KOPT-K1 (cell line): ENCODE results near the gene APCDD1L.

ENCODE experiments used
- H3K27ac ChIP-seq: fragments of 200-600 bp; sonication (generic); 2 replicates; pipeline ENCODE4 v1.5.1; 2016; ENCODE audit warnings: antibody characterized with exemption, mild to moderate bottlenecking, low read depth, low read length; ENCODE audit not compliant: poor library complexity, severe bottlenecking
- H3K36me3 ChIP-seq: fragments of 200-600 bp; sonication (generic); 2 replicates; pipeline ENCODE4 v1.5.1; 2017; ENCODE audit warnings: antibody characterized with exemption, mild to moderate bottlenecking, low read length, moderate library complexity; ENCODE audit not compliant: insufficient read depth
- H3K9me3 ChIP-seq: fragments of 200-600 bp; sonication (generic); 2 replicates; pipeline ENCODE4 v1.5.1; 2017; ENCODE audit warnings: antibody characterized with exemption, low read length, mild to moderate bottlenecking; ENCODE audit not compliant: insufficient read depth, poor library complexity, severe bottlenecking

APCDD1L gene

GRCh38 chr20:58459058-58459750 is 56.0 kb downstream of the APCDD1L start:
- peaks cover 4% of the 10 kb centered on the region; the same call in 1 of the 2 replicates for H3K36me3 ChIP-seq
- no peak overlapping the region for H3K27ac ChIP-seq
- H3K9me3 ChIP-seq = peaks cover 8% of the 10 kb centered on the region

DNA sequence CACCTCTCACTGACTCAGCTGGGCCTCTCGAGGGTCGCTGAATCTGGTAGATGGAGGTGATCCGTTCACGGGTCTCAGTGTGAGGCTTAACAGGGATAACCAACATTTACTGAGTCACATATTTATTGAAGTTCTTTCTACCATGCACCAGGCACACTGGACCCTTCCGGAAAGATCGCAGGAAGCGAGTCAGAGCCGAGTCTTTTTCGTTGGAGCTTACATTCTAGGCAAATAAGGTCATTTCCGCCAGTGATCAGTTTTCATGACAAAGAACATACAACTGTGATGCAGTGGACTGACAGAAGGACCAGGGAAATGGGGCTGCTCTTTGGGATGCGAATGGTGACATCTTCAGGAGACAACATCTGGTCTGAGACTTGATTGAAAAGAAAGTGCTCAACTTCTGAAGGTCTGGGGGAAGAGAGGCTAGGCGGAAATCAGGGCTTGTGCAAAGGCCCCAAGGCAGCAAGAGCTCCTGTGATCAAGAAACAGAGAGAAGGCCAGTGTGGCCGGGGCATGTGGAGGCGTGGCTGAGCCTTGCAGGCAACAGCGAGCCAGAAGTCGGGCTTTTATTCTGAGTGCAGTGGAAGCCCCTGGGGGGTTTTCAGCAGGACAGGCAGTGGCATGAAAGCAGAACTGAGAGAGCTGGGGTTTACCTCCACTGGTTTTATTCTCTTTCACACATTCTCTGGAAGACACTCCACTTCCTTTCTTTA is 56.7 kb downstream of the APCDD1L start:
- H3K9me3 ChIP-seq = peaks cover 15% of the 10 kb centered on the region
- peaks cover 8% of the 10 kb centered on the region; the same call in 1 of the 2 replicates for H3K36me3 ChIP-seq
- H3K27ac ChIP-seq = no peak overlapping the region

GRCh38 chr20:58457083-58457695 is 58.0 kb downstream of the APCDD1L start:
- H3K27ac ChIP-seq = no peak overlapping the region
- H3K36me3 ChIP-seq = peaks cover 13% of the 10 kb centered on the region; the same call in 1 of the 2 replicates
- peaks cover 23% of the 10 kb centered on the region for H3K9me3 ChIP-seq

DNA sequence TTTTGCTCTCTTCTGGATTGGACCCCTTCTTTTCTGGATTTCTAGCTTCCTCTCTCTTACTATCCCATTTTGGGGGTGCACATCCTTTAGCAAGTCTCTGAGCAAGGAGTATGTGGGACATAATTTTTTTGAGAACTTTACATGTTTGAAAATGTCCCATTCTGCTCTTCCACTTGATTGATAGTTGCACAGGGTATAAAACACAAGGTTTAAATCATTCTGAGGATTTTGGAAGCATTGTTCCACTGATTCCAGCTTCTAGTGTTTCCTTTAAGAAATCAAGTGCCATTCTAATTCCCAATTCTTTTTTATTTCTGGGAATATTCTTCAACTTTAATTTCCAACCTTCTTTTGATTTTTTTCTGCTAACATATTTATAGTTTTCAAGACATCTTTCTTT is 60.7 kb downstream of the APCDD1L start:
- Histone ChIP-seq H3K36me3 (peaks cover 36% of the 10 kb centered on the region), H3K9me3 (peaks cover 23% of the 10 kb centered on the region), H3K27ac (no peak overlapping the region)

DNA sequence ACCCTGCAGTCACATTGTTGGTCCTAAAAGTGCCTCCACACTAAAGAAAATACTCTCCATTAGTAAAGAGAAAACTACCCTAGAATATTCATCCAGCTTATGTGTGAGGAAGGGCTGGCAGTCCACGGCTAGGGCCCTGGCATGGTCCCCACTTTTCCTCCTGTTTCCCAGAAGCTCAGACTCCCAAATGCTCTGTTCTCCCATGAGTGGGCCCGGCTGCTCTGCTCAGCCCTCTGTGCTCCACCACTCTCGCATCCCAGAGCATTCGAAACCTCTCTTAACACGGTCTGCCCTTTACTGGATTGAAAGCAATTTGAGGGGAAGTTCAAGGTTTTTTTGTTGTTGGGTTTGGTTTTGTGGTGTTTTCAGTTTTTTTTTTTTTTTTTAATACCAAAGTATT is 61.8 kb downstream of the APCDD1L start:
- H3K27ac ChIP-seq = no peak overlapping the region
- peaks cover 37% of the 10 kb centered on the region for H3K36me3 ChIP-seq
- H3K9me3 ChIP-seq = peaks cover 23% of the 10 kb centered on the region

DNA sequence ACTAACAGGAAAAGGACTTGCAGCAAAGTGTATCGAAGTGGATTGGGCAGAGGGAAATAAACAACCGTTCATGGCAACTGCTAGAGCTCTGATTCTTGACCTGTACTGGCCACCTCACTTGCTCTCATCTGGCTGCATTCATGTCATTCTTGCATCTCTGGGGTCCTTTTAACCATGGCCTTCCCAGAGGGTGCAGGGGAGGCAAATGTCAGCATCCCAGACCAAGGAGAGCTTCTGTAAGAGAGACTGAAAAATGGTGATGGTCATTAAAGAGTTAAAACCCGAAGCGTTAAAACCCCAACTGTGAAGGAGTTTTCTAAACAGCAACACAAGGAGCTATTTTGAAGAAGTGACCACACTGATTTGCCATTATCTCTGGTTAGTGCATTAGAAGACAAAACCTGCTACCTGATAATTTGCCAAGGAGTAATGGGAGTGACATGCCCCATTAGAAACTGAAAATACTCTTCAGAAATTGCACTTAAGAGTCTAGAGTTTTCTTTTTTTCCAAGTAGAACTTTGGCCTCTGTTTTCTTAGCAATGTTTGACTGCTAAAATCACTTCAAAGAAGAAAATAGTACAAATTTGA is 62.4 kb downstream of the APCDD1L start:
- H3K36me3 ChIP-seq = peaks cover 43% of the 10 kb centered on the region
- H3K27ac ChIP-seq = no peak overlapping the region
- peaks cover 23% of the 10 kb centered on the region for H3K9me3 ChIP-seq

DNA sequence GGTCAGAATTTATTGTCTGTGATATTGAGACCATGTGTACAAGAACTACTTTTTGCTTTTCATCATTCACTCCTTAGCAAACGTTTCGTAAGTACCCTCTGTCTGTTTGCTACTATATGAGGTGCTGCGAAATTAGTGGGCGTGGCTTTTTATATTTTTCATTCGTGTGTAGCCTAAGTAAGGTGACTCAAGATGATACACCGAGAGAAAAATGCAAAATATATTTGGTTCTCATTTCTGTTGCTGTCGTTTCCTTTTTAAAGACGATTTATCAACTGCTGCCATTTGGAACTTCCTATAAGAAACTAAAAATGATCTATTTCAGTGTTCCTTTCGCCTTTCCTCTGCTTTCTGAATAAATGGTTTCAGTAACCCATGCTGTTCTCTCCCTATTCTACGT is 64.9 kb downstream of the APCDD1L start:
- Histone ChIP-seq H3K27ac (no peak overlapping the region), H3K9me3 (peaks cover 23% of the 10 kb centered on the region), H3K36me3 (peaks cover 69% of the 10 kb centered on the region)

GRCh38 chr20:58449681-58450221 is 65.4 kb downstream of the APCDD1L start:
- H3K9me3 ChIP-seq = peaks cover 21% of the 10 kb centered on the region
- peaks cover 74% of the 10 kb centered on the region for H3K36me3 ChIP-seq
- no peak overlapping the region for H3K27ac ChIP-seq

DNA sequence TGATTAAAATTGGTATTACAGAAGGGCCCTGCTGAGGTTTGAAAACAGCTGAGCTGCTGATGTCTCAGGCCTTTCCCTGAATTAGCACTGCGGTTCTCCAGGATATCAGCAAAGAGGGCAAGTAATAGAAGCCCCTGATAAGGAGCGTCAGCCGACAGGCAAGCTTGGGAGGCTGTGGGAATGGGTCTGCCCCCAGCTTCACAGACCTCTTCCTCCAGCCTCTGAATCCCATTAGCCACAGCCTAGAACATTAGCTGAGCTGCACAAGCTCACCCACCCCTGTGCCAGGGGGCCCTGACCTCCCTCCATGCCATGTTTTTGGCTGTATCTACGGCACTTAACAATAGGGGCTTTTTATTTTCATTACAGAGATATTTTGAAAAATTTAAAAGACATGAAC is 66.2 kb downstream of the APCDD1L start:
- Histone ChIP-seq H3K36me3 (peaks cover 75% of the 10 kb centered on the region), H3K27ac (no peak overlapping the region), H3K9me3 (peaks cover 13% of the 10 kb centered on the region)

DNA sequence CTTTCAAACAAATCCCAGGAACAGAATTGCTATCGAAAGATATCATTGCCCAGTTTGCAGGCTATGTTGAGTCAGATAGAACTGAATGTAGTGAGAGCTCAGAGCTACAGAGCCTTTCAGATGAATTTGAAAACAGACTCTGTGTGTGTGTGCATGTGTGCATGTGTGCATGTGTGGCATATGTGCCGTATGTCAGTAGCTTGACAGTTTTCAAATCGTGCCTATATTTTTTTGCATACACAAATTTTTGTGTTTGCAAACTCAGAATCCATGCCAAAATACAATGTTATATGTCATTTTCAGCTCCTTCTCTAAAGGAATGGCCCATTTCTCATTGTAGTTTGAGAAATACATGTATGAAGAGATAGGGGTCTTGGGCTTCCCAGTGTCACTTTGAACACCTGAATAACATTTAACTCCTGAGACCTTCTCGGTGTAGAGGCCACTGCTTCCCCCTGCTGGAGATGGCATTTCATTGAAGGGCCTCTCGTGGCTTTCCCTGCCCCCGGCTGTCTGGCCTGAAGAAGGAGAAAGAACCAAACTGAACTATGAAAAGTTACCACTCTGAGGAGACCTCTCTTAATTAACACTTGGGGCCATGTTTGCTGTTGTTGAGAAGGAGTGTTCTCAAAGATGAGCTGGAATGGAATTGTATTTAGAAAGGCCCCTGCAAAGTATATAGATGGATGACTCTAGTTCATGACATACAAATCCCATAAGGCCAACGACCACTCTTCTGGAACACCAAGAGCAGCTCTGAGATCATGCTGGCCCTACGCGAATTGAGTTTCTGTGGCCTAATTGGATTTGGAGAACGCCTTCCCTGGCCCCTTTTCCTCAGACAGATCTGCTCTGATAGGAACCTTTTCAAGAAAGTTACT is 67.4 kb downstream of the APCDD1L start:
- Histone ChIP-seq H3K9me3 (peaks cover under 1% of the 10 kb centered on the region), H3K27ac (no peak overlapping the region), H3K36me3 (peaks cover 85% of the 10 kb centered on the region)

- Histone ChIP-seq H3K36me3 (peaks cover 85% of the 10 kb centered on the region), H3K27ac (no peak overlapping the region), H3K9me3 (no peaks in the 10 kb centered on the region)
Observed at GRCh38 chr20:58446960-58447265, 68.3 kb downstream of the APCDD1L start.

- H3K36me3 ChIP-seq = peaks cover 85% of the 10 kb centered on the region
- H3K27ac ChIP-seq = no peak overlapping the region
- no peaks in the 10 kb centered on the region for H3K9me3 ChIP-seq
Observed at GRCh38 chr20:58446264-58446959, 68.8 kb downstream of the APCDD1L start.

- Histone ChIP-seq H3K36me3 (peaks cover 89% of the 10 kb centered on the region), H3K9me3 (no peaks in the 10 kb centered on the region), H3K27ac (no peak overlapping the region)
Observed at GRCh38 chr20:58444746-58445255, 70.4 kb downstream of the APCDD1L start.

DNA sequence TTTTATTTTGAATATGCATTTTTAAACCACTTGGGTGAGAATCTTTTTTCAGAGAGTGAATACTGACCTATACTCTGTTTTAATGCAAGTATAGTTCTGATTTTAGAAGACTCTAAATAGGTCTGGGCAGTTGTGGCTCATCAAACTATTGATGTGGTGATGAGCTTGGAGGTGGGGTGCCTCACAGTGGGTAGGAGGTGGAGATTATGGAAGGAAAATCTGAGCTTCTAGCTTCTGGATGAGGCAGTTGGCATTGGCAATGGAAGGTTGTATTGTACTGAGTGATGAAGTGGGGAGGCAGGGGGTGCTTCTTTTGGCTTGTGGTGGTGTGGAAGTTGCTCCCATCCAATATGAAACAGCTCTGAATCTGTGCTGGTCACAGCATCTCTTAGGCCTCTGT is 73.5 kb downstream of the APCDD1L start:
- Histone ChIP-seq H3K27ac (no peak overlapping the region), H3K36me3 (peaks cover 93% of the 10 kb centered on the region), H3K9me3 (no peaks in the 10 kb centered on the region)
